ENCODE measurements around the gene PAQR6. TPM values are rescaled to one million over a fixed set of nuclear protein-coding genes. Genes with fewer than 3 reads are reported as not detected.

Gene PAQR6
- total and polyA plus RNA-seq, 2 experiments from 2014 or later, result 4.5 to 12.0 TPM

DNA sequence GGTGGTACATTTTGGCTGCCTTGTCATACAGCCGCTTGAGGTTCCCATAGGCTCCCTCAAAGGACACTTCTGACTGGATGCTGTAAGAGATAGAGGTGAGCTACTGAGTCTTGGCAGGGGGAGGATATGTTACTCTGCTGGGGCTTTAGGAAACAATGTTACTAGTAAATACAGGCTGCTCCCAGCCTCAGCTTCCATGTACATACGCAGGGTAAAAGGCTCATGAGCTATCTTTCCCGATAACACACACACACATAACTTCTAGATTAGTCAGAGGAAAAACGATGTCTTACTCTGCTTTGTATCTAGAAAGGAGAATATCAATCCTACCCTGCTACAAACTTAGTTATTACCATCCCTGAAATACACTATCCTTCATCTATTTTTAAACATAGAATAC lies 20.5 kb upstream of the PAQR6 start:
- Histone ChIP-seq H2AFZ (no peak overlapping the region), H3K27me3 (no peaks in the 10 kb centered on the region), H3K36me3 (replicated peaks; ENCODE audit: insufficient read depth, low read depth) (no peaks in the 10 kb centered on the region), H3K9me2 (replicated peaks; ENCODE audit: insufficient read depth) (no peaks in the 10 kb centered on the region), H4K20me1 (ENCODE audit: insufficient read depth, poor library complexity, severe bottlenecking) (no peaks in the 10 kb centered on the region), H3K79me2 (no peaks in the 10 kb centered on the region), H3K4me1 (ENCODE audit: insufficient read depth) (no peaks in the 10 kb centered on the region), H3K4me2 (no peak overlapping the region), H3K9me3 (ENCODE audit: low read depth) (no peaks in the 10 kb centered on the region), H3K27ac (no peak overlapping the region), H3K4me3 (no peak overlapping the region)
- WGBS (ENCODE audit: low lambda C conversion rate, missing lambda C conversion rate), result 86% methylated on average over 4 of the region's 4 CpGs
- no peak for DNase-seq (ENCODE audit: low spot score)
- TF ChIP-seq EZH2 (IDR thresholded peaks at IDR 0.05; ENCODE audit: borderline replicate concordance) (no peak), EZH2phosphoT487 (IDR thresholded peaks at IDR 0.05; ENCODE audit: low read depth, severe bottlenecking, unreplicated experiment) (no peak)
- TF ChIP-seq, protein P1, sequence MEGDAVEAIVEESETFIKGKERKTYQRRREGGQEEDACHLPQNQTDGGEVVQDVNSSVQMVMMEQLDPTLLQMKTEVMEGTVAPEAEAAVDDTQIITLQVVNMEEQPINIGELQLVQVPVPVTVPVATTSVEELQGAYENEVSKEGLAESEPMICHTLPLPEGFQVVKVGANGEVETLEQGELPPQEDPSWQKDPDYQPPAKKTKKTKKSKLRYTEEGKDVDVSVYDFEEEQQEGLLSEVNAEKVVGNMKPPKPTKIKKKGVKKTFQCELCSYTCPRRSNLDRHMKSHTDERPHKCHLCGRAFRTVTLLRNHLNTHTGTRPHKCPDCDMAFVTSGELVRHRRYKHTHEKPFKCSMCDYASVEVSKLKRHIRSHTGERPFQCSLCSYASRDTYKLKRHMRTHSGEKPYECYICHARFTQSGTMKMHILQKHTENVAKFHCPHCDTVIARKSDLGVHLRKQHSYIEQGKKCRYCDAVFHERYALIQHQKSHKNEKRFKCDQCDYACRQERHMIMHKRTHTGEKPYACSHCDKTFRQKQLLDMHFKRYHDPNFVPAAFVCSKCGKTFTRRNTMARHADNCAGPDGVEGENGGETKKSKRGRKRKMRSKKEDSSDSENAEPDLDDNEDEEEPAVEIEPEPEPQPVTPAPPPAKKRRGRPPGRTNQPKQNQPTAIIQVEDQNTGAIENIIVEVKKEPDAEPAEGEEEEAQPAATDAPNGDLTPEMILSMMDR (IDR thresholded peaks at IDR 0.05; ENCODE audit: poor library complexity), result no peak

DNA sequence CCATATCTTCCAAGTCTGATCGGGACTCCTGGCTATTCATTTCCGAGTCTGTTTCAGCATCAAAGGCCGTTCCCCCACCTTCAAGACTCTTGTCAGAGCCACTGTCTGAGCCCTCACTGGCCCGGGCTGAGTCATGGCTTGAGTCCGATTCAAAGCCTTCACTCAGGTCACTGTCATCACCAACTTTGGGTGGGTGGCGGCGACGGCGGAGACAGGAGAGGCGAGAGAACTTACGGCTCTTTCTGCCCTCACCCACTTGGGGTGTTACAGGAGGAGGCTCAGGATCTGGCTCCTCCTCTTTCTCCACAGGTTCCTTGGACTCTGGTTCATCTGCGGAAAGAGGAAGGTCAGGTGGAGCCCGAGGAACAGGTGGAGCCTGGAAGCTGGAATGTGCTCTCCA lies 18.2 kb upstream of the PAQR6 start:
- no peaks in the 10 kb centered on the region for H3K36me3 ChIP-seq (replicated peaks; ENCODE audit: insufficient read depth, low read depth)
- no peak overlapping the region for H2AFZ ChIP-seq
- no peaks in the 10 kb centered on the region for H3K9me2 ChIP-seq (replicated peaks; ENCODE audit: insufficient read depth)
- H4K20me1 ChIP-seq (ENCODE audit: insufficient read depth, poor library complexity, severe bottlenecking), result no peaks in the 10 kb centered on the region
- no peaks in the 10 kb centered on the region for H3K79me2 ChIP-seq
- no peaks in the 10 kb centered on the region for H3K9me3 ChIP-seq (ENCODE audit: low read depth)
- no peak overlapping the region for H3K27ac ChIP-seq
- H3K27me3 ChIP-seq, result no peaks in the 10 kb centered on the region
- 97% methylated on average over 13 of the region's 13 CpGs for WGBS (ENCODE audit: low lambda C conversion rate, missing lambda C conversion rate)
- H3K4me3 ChIP-seq, result no peak overlapping the region
- H3K4me2 ChIP-seq, result no peak overlapping the region
- no peaks in the 10 kb centered on the region for H3K4me1 ChIP-seq (ENCODE audit: insufficient read depth)
- no peak for DNase-seq (ENCODE audit: low spot score)
- TF ChIP-seq, protein P1 (IDR thresholded peaks at IDR 0.05; ENCODE audit: poor library complexity), result no peak
- no peak for TF ChIP-seq EZH2 (IDR thresholded peaks at IDR 0.05; ENCODE audit: borderline replicate concordance)

DNA sequence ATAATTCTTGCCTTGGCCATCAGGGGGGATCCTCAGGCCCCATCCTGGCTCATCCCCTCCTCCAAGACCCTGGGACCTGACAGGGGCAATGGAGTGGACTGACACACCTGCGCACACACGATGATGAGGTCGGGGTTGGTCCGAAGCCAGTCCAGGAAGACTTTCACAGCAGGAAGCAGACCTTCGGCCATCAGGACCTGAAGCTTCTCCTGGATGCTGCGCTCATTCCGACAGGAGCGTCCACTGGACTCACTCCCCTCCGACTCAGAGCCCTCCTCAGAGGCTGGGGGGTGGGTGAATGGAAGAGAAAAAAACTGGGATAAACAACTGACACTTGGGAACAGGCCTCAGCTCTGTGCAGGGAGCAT lies 15.4 kb upstream of the PAQR6 start:
- WGBS (ENCODE audit: low lambda C conversion rate, missing lambda C conversion rate), result 92% methylated on average over 9 of the region's 9 CpGs
- no peak for TF ChIP-seq EZH2phosphoT487 (IDR thresholded peaks at IDR 0.05; ENCODE audit: low read depth, severe bottlenecking, unreplicated experiment)
- TF ChIP-seq, protein P1 (IDR thresholded peaks at IDR 0.05; ENCODE audit: poor library complexity), result no peak
- no peak for TF ChIP-seq EZH2 (IDR thresholded peaks at IDR 0.05; ENCODE audit: borderline replicate concordance)
- H3K79me2 ChIP-seq, result no peaks in the 10 kb centered on the region
- H3K27ac ChIP-seq, result no peak overlapping the region
- no peaks in the 10 kb centered on the region for H3K4me1 ChIP-seq (ENCODE audit: insufficient read depth)
- no peaks in the 10 kb centered on the region for H3K9me2 ChIP-seq (replicated peaks; ENCODE audit: insufficient read depth)
- no peak for DNase-seq (ENCODE audit: low spot score)
- no peak overlapping the region for H2AFZ ChIP-seq
- H3K36me3 ChIP-seq (replicated peaks; ENCODE audit: insufficient read depth, low read depth), result no peaks in the 10 kb centered on the region
- no peaks in the 10 kb centered on the region for H3K9me3 ChIP-seq (ENCODE audit: low read depth)
- H3K4me2 ChIP-seq, result no peak overlapping the region
- no peaks in the 10 kb centered on the region for H4K20me1 ChIP-seq (ENCODE audit: insufficient read depth, poor library complexity, severe bottlenecking)
- H3K27me3 ChIP-seq, result no peaks in the 10 kb centered on the region
- H3K4me3 ChIP-seq, result no peak overlapping the region
